K562 (cell line): ENCODE data around the gene COL4A4.

Experiments
- BACH1 ChIP-seq: fragments of 200-800 bp; sonication (Bioruptor generic); IDR thresholded peaks from 2 replicates; pipeline ENCODE4 v1.6.1; 2016; ENCODE audit warnings: missing genetic modification characterization, missing compliant biosample characterization
- CHD2 ChIP-seq: IDR thresholded peaks from 2 replicates; pipeline ENCODE4 v1.6.1; 2011; ENCODE audit warnings: low read depth, low read length
- CTCF ChIP-seq, 3 experiments: IDR thresholded peaks in 2 of 3; conservative IDR thresholded peaks in 1 of 3; 2 replicates each; pipeline ENCODE4 v1.5.1; 2011 to 2012; ENCODE audit warnings: low read length in 3 of 3, mild to moderate bottlenecking in 3 of 3, control low read depth in 2 of 3, improper control_type of control experiment in 1 of 3, inconsistent platforms in 1 of 3, low read depth in 1 of 3, mixed read lengths in 1 of 3, moderate library complexity in 1 of 3; ENCODE audit not compliant: insufficient read depth in 2 of 3
- E2F1 ChIP-seq: sonication (generic); formaldehyde crosslinking; IDR thresholded peaks from 2 replicates; pipeline ENCODE4 v1.8.1; 2023; ENCODE audit warnings: mild to moderate bottlenecking, missing genetic modification reagents, moderate library complexity
- EZH2 ChIP-seq: IDR thresholded peaks from 2 replicates; pipeline ENCODE4 v1.6.1; 2012; ENCODE audit warnings: low read depth, mild to moderate bottlenecking, inconsistent platforms, low read length, borderline replicate concordance
- REST ChIP-seq, 2 experiments: fragments of 450-650 bp; formaldehyde crosslinking in 1 of 2; IDR thresholded peaks; 2 replicates each; pipeline versions ENCODE4 v1.4.0 to v1.6.1; 2014 to 2020; ENCODE audit warnings: mild to moderate bottlenecking in 2 of 2, borderline replicate concordance in 1 of 2, low read depth in 1 of 2
- ZNF24 ChIP-seq: fragments of 450-650 bp; IDR thresholded peaks from 2 replicates; pipeline ENCODE4 v1.6.1; 2016

GRCh38 chr2:227192491-227192890 is 28.5 kb upstream of the COL4A4 start:
- TF ChIP-seq CHD2 (no peak), CTCF (IDR thresholded peaks at IDR 0.05 in 2 of 3, conservative IDR thresholded peaks at IDR 0.05 in 1 of 3; ENCODE audit: insufficient read depth in 2 of 3, low read depth in 1 of 3, low read length in 3 of 3) (no peak), BACH1 (no peak), E2F1 (CRISPR knock-in tag) (no peak), ZNF24 (no peak), EZH2 (no peak), REST (IDR thresholded peaks at IDR 0.05; ENCODE audit: borderline replicate concordance) (no peak), REST (CRISPR knock-in tag; IDR thresholded peaks at IDR 0.05; ENCODE audit: low read depth) (no peak)
